ENCODE data around the gene BRICD5. TPM values are rescaled to one million over a fixed set of nuclear protein-coding genes. Genes with fewer than 3 reads are reported as not detected.

Gene BRICD5
- total and polyA plus RNA-seq, 2 donors from 2014 or later = 7.2 to 8.2 TPM

DNA sequence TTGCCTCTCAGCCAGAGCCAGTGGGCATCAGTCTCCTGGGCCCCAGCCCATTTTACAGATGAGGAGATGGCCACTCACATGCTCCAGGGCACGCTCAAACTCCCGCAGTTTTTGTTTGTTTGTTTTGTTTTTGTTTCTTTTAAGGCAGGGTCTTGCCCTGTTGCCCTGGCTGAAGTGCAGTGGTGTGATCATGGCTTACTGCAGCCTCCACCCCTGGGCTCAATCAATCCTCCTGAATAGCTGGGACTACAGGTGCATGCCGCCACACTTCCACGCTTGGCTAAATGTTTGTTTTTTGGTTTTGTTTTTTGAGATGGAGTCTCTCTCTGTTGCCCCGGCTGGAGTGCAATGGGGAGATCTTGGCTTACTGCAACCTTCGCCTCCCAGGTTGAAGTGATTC is 16.3 kb upstream of the BRICD5 start:
- no peak overlapping the region for H3K4me3 ChIP-seq (ENCODE audit: low read length in 3 of 3)
- TF ChIP-seq, protein P1, sequence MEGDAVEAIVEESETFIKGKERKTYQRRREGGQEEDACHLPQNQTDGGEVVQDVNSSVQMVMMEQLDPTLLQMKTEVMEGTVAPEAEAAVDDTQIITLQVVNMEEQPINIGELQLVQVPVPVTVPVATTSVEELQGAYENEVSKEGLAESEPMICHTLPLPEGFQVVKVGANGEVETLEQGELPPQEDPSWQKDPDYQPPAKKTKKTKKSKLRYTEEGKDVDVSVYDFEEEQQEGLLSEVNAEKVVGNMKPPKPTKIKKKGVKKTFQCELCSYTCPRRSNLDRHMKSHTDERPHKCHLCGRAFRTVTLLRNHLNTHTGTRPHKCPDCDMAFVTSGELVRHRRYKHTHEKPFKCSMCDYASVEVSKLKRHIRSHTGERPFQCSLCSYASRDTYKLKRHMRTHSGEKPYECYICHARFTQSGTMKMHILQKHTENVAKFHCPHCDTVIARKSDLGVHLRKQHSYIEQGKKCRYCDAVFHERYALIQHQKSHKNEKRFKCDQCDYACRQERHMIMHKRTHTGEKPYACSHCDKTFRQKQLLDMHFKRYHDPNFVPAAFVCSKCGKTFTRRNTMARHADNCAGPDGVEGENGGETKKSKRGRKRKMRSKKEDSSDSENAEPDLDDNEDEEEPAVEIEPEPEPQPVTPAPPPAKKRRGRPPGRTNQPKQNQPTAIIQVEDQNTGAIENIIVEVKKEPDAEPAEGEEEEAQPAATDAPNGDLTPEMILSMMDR (IDR thresholded peaks at IDR 0.05; ENCODE audit: borderline replicate concordance, extremely low read depth, insufficient read depth) = no peak
- H3K9ac ChIP-seq (ENCODE audit: low read length in 3 of 3) = no peak overlapping the region
- H3K27me3 ChIP-seq (ENCODE audit: control insufficient read depth, insufficient read depth, low read length) = no peaks in the 10 kb centered on the region
- DNase-seq = no peak
- H3K4me1 ChIP-seq (ENCODE audit: control insufficient read depth in 2 of 3, insufficient read depth in 2 of 3, low read depth in 1 of 3, low read length in 3 of 3) = peaks cover 0 to 6% (median 3%) of the 10 kb centered on the region in 3 donors
- H3K36me3 ChIP-seq (ENCODE audit: control insufficient read depth in 2 of 3, insufficient read depth in 3 of 3, low read length in 3 of 3) = peaks cover 0 to 21% (median 9%) of the 10 kb centered on the region in 3 donors
- FAIRE-seq = no peak
- H3K9me3 ChIP-seq (ENCODE audit: control insufficient read depth in 2 of 3, insufficient read depth in 1 of 3, low read length in 3 of 3) = no peaks in the 10 kb centered on the region
- intact Hi-C loops (cut with DNase I) = no loop called here
- H3K27ac ChIP-seq (ENCODE audit: low read depth in 2 of 2, low read length in 2 of 2) = no peak overlapping the region

DNA sequence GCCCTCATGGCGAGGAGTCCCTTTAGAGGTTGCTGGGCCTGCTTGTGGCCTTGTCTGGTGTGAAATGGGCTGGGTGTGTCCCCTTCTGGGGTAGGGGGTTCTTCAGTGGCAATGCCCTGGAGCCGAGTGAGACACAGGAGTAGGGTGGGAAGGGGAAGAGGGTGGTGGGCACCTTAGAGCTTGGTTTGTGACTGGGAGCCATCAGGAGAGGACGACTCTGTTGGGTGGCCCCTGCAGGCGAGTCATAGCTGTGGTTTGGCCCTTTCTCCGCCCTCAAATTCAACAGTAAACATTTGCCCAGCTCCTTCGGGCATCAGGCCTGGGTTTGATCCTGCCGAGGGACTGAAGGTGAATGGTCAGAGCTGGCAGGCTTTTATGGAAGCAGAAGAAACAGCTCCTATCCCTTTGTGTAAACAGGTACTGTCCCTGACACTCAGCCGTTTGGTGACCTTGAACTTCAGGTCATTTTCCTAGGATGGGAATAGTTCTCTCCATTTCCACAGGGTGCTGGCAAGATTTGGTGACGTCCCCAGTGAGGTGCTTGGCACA is 15.7 kb upstream of the BRICD5 start:
- Histone ChIP-seq H3K4me3 (ENCODE audit: low read length in 3 of 3) (no peak overlapping the region), H3K36me3 (ENCODE audit: control insufficient read depth in 2 of 3, insufficient read depth in 3 of 3, low read length in 3 of 3) (peaks cover 0 to 15% (median 3%) of the 10 kb centered on the region in 3 donors), H3K9me3 (ENCODE audit: control insufficient read depth in 2 of 3, insufficient read depth in 1 of 3, low read length in 3 of 3) (no peaks in the 10 kb centered on the region), H3K9ac (ENCODE audit: low read length in 3 of 3) (no peak overlapping the region), H3K27me3 (ENCODE audit: control insufficient read depth, insufficient read depth, low read length) (no peaks in the 10 kb centered on the region), H3K27ac (ENCODE audit: low read depth in 2 of 2, low read length in 2 of 2) (no peak overlapping the region), H3K4me1 (ENCODE audit: control insufficient read depth in 2 of 3, insufficient read depth in 2 of 3, low read depth in 1 of 3, low read length in 3 of 3) (peaks cover 0 to 6% (median 3%) of the 10 kb centered on the region in 3 donors)
- DNase-seq (no peak), FAIRE-seq (no peak)
- TF ChIP-seq, protein P1 (IDR thresholded peaks at IDR 0.05; ENCODE audit: borderline replicate concordance, extremely low read depth, insufficient read depth) = no peak
- intact Hi-C loops (cut with DNase I) = no loop called here

DNA sequence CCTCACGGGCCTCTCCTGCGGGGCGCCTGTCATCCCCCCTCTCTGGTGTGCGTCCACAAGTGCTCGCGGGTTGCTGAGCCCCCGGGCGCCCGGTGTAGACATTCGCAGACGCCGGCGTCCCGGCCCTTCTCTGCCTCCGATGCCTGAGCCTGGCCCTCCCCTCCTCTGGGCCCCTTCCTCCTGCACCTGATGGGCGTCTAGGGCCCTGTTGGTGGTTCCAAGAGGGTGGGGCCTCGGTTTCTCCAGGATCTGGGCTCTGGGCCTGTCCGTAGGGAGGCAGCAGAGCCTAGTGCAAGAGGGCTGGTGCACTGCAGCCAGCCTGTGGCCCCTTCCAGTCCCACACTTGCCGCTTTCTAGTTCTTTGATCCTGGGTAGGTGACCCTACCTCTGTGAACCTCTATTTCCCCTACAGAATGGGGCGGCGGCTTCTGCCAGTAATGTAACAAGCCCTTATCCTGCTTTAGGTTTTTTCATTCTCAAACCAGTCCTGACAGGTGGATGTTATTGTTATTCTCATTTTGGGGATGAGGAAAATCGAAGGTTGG is 13.4 kb upstream of the BRICD5 start:
- Histone ChIP-seq H3K27ac (ENCODE audit: low read depth in 2 of 2, low read length in 2 of 2) (peak overlapping the region; percentile 65 to 69), H3K9me3 (ENCODE audit: control insufficient read depth in 2 of 3, insufficient read depth in 1 of 3, low read length in 3 of 3) (no peaks in the 10 kb centered on the region), H3K9ac (ENCODE audit: low read length in 3 of 3) (peak overlapping the region; percentile 47 to 96 (median 55)), H3K36me3 (ENCODE audit: control insufficient read depth in 2 of 3, insufficient read depth in 3 of 3, low read length in 3 of 3) (peaks cover 0 to 5% (median 0%) of the 10 kb centered on the region in 3 donors), H3K27me3 (ENCODE audit: control insufficient read depth, insufficient read depth, low read length) (no peaks in the 10 kb centered on the region), H3K4me1 (ENCODE audit: control insufficient read depth in 2 of 3, insufficient read depth in 2 of 3, low read depth in 1 of 3, low read length in 3 of 3) (peaks cover 0 to 6% (median 3%) of the 10 kb centered on the region in 3 donors), H3K4me3 (ENCODE audit: low read length in 3 of 3) (peak overlapping the region; percentile 54 to 71 (median 70))
- TF ChIP-seq, protein P1 (IDR thresholded peaks at IDR 0.05; ENCODE audit: borderline replicate concordance, extremely low read depth, insufficient read depth) = no peak
- DNase-seq (peak in 4 of 5 donors; percentile 46 to 87 (median 55)), FAIRE-seq (no peak)
- intact Hi-C loops (cut with DNase I) = no loop called here

Measured in kidney (tissue), 14 donors.